GM03348 (cell line): ENCODE results near the gene PBX4.
"Not testable (repeated sequence)": the region's sequence is repeated elsewhere in the genome, so short reads cannot be mapped to it uniquely, and the experiment has no call there.

ENCODE experiments used
- DNase-seq: peaks from one replicate; pipeline ENCODE4 v3.0.0; 2012; ENCODE audit warnings: low spot score

PBX4 gene

GRCh38 chr19:19626516-19627472, 8.3 kb upstream of the PBX4 start:
- no peak for DNase-seq

- DNase-seq = no peak
These were observed 5.6 kb upstream of the PBX4 start for GRCh38 chr19:19624032-19624570.

- no peak for DNase-seq
These were observed 4.9 kb upstream of the PBX4 start for GRCh38 chr19:19623383-19623782.

DNA sequence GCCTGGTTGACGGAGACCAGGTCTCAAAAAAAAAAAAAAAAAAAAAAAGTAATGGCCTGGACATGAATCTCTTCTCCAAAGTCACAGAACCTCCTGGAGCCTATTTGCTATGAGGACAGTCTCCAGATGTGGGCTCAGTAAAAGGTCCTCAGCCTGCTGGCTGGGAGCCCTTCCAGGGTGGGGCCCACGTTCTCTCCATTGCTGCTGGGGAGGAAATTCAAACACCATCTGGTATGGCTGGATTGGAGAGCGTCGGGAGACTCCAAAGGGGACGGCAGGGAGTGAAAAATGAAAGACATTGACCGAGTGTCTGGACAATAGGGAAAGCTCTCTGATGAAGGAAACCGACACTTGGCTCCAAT, 1.3 kb upstream of the PBX4 start:
- no peak for DNase-seq

DNA sequence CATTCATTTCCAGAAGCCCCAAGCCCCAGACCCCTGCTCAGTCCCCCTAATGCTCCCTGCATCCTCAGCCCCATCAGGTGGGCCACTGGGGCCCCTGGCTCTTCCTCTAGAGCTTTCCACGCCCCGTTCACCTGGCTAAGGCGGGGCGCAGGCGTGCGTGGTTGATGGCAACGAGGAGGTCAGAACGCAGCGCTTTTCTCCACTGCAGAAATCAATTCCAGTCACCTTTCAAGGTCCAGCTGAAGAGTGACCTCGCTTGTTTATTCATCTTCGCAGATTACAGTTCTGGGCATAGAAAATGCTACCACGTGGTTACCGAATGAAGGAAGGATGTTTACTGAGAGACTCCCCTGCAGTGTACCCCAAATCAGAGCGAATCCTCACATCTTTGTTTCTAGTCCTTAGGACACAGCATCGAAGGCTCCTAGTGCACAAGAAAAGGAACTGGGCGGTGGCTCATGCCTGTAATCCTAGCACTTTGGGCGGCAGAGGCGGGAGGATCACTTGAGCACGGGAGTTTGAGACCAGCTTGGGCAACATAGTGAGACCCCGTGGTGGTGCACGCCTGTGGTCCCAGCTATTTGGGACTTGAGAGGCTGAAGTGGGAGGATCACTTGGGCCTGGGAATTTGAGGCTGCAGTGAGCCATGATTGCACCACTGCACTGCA, 828 bp upstream of the PBX4 start:
- no peak for DNase-seq

DNA sequence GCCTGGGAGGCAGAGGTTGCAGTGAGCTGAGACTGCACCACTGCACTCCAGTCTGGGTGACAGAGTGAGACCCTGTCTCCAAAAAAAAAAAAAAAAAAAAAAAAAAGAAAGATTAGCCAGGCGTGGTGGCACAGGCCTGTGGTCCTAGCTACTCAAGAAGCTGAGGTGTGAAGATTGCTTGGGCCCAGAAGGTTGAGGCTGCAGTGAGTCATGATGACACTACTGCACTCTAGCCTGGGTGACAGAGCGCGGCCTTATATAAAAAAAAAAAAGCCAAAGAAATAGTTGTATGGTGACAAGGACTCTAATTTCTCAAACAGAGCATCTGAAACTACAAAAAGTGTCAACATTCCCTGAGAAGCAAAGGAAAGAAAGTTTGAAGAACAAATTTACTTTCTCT, 3.4 kb downstream of the PBX4 start:
- DNase-seq = no peak

DNA sequence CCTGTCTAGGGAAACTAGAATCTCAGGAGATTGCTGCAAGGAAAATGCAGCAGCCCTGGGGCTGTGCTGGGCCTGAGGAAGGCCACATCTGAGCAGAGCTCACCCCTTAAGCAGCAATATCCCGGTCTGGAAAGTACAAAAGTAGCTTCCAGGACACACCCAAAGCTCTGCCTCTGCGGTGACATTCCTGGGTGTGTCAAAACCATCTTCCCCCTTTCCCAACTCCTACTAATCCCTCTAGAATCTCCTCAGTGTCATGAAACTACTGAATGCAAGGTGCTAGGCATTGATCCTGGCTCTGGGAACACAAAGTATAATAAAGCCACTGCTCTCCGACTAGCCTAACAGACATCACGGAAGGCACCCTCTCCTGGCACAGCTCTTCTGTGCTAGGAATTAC, 5.0 kb downstream of the PBX4 start:
- peak; percentile 78 for DNase-seq

DNA sequence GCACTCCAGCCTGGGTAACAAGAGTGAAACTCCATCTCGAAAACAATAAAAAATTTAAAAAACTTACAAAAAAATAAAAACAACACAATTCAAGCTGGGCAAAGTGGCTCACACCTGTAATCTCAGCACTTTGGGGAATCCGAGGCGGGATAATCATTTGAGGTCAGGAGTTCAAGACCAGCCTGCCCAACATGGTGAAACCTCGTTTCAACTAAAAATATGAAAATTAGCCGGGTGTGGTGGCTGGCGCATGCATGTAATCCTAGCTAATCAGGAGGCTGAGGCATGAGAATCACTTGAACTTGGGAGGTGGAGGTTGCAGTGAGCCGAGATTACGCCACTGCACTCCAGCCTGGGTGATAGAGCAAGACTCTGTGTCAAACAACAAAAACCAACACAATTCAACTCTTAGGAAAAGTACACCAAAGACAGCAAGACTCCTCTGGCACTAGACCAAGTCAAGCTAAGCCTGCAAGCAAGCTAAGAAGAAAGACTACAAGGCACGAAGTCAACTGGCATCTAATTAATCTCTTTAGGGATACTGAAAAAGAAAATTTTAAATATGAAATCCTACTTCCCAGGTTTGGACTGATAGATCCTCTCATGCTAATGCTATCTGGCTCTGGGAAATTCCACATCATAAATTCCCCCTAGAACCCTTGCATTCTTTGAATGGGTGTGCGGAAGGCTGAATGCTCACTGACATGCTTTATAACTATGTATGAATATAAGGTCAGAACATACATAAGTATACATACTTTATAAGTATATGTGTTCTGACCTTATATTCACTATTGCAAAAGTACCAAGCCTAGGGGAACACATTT, 7.9 kb downstream of the PBX4 start:
- no peak for DNase-seq

DNA sequence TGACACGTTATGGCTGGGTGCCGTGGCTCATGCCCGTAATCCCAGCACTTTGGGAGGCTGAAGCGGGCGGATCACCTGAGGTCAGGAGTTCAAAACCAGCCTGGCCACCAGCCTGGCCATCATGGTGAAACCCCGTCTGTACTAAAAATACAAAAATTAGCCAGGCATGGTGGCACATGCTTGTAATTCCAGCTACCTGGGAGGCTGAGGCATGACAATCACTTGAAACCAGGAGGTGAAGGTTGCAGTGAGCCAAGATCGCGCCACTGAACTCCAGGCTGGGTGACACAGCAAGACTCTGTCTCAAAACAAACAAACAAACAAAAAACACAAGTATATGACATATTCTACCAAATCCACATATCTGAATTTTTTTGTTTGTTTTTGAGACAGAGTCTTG, 11.8 kb downstream of the PBX4 start:
- DNase-seq = not testable (repeated sequence)

DNA sequence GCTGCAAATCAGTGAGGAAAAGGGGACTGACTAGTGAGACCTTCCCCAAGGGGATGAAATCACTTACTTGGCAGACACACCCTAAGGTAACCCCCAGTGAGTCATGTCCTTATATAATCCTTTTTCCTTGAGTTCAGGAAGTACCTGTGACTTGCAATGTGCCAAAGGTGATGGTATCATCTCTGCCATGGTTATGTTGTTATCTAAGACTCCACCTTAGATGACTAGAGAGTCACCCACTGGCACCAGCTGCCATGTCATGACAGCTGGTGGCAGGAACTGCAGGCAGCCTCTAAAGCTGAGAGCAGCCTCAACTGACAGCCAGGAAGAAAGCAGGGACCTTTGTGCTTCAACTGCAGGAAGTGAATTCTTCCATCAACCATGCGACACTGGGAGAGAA, 12.5 kb downstream of the PBX4 start:
- DNase-seq = no peak

GRCh38 chr19:19602713-19603324, 15.7 kb downstream of the PBX4 start:
- DNase-seq = no peak

GRCh38 chr19:19602136-19602712, 16.3 kb downstream of the PBX4 start:
- DNase-seq = no peak

GRCh38 chr19:19600793-19601330, 17.6 kb downstream of the PBX4 start:
- no peak for DNase-seq

GRCh38 chr19:19598728-19599451, 19.6 kb downstream of the PBX4 start:
- not testable (repeated sequence) for DNase-seq

- DNase-seq = no peak
These were observed 20.6 kb downstream of the PBX4 start for GRCh38 chr19:19597809-19598306.

GRCh38 chr19:19595171-19595701, 23.3 kb downstream of the PBX4 start:
- DNase-seq = peak; percentile 63

GRCh38 chr19:19594381-19594780, 24.1 kb downstream of the PBX4 start:
- no peak for DNase-seq

- DNase-seq = no peak
These were observed 25.8 kb downstream of the PBX4 start for GRCh38 chr19:19592690-19593089.

- peak; percentile 95 for DNase-seq
These were observed 27.2 kb downstream of the PBX4 start for GRCh38 chr19:19591133-19591825.
